Panc1 (cell line): ENCODE results near the gene HNF1A. TPM values are rescaled to one million over a fixed set of nuclear protein-coding genes. Genes with fewer than 3 reads are reported as not detected.

Source experiments
- ATAC-seq: fragments of 200-7000 bp; cut with Tn5 transposase; 2 replicates; pipeline ENCODE4 v1.9.1; 2020; ENCODE audit warnings: mild to moderate bottlenecking, moderate library complexity
- BruUV-seq: library from RNA; stranded (reverse); fragments of 400-500 nt; replicated peaks from 2 replicates; lab custom pipeline; 2021; lab: Mats Ljungman, UMichigan
- CTCF ChIA-PET: fragments of 300-600 bp; sonication (Branson Sonifier 250); formaldehyde crosslinking; loops from one replicate; lab custom pipeline; 2022; ENCODE audit warnings: antibody characterized with exemption; lab: Charles Lee
- POLR2A ChIA-PET: fragments of 300-600 bp; sonication (Branson Sonifier 250); formaldehyde crosslinking; loops from one replicate; lab custom pipeline; 2022; ENCODE audit warnings: antibody characterized with exemption; lab: Charles Lee
- DNase-seq: peaks from one replicate; pipeline ENCODE4 v3.0.0-alpha.2; 2010; ENCODE audit warnings: low read depth, low spot score
- H3K27ac ChIP-seq: 2 replicates; pipeline ENCODE4 v1.5.1; 2011; ENCODE audit warnings: mild to moderate bottlenecking, low read length, inconsistent platforms
- H3K27me3 ChIP-seq: fragments of 200-500 bp; sonication (Bioruptor generic); 2 replicates; pipeline ENCODE4 v1.6.0; 2014; ENCODE audit warnings: low read length, inconsistent platforms; ENCODE audit not compliant: control insufficient read depth, insufficient read depth
- H3K36me3 ChIP-seq: fragments of 200-500 bp; sonication (Bioruptor generic); 2 replicates; pipeline ENCODE4 v1.5.1; 2014; ENCODE audit warnings: inconsistent platforms, mild to moderate bottlenecking, low read length, moderate library complexity; ENCODE audit not compliant: control insufficient read depth, insufficient read depth
- H3K4me1 ChIP-seq: 2 replicates; pipeline ENCODE4 v1.5.1; 2011; ENCODE audit warnings: inconsistent platforms, mild to moderate bottlenecking, low read length, moderate library complexity; ENCODE audit not compliant: control insufficient read depth, insufficient read depth
- H3K4me3 ChIP-seq, 2 experiments: 2 replicates each; pipeline ENCODE4 v1.5.1; 2011 to 2012; ENCODE audit warnings: low read depth in 2 of 2, low read length in 2 of 2, mild to moderate bottlenecking in 2 of 2, inconsistent platforms in 1 of 2, moderate library complexity in 1 of 2
- H3K9me3 ChIP-seq: fragments of 200-500 bp; sonication (Bioruptor generic); 2 replicates; pipeline ENCODE4 v1.5.1; 2014; ENCODE audit warnings: low read depth, mild to moderate bottlenecking, inconsistent platforms, low read length, moderate library complexity; ENCODE audit not compliant: control insufficient read depth, insufficient read depth
- POLR2AphosphoS5 ChIP-seq: IDR thresholded peaks from 2 replicates; pipeline ENCODE4 v1.6.1; 2012; ENCODE audit warnings: mild to moderate bottlenecking, low read depth, low read length, moderate library complexity
- SIN3A ChIP-seq: IDR thresholded peaks from 2 replicates; pipeline ENCODE4 v1.6.1; 2012; ENCODE audit warnings: low read depth, mild to moderate bottlenecking, low read length, moderate library complexity, borderline replicate concordance; ENCODE audit not compliant: insufficient read depth
- TCF7L2 ChIP-seq: IDR thresholded peaks from 2 replicates; pipeline ENCODE4 v1.6.1; 2011; ENCODE audit warnings: mild to moderate bottlenecking, low read depth, low read length, inconsistent platforms
- in situ Hi-C: cut with HindIII; loops from 2 replicates; pipeline ENCODE4 v1.10.0; 2016; ENCODE audit warnings: low sequenced_read_pairs, low pct_unique_long_range_greater_than_20kb
- intact Hi-C: fragments of 100-400 bp; cut with micrococcal nuclease; formaldehyde crosslinking; loops from one replicate; pipeline ENCODE4 v1.10.0; 2022; ENCODE audit not compliant: unreplicated experiment
- total RNA-seq: library from RNA; stranded (reverse); gene quantifications from one replicate; pipeline ENCODE4 v1.2.1, GENCODE V29; 2021; ENCODE audit not compliant: unreplicated experiment
- TF ChIP-seq, protein P1 (sequence below): fragments of 450-650 bp; IDR thresholded peaks from 2 replicates; pipeline ENCODE4 v1.5.1; 2017; ENCODE audit warnings: mild to moderate bottlenecking
- TF ChIP-seq, protein P2 (sequence below), 2 experiments: IDR thresholded peaks; 2 replicates each; pipeline ENCODE4 v1.6.1; 2011 to 2012; ENCODE audit warnings: low read depth in 2 of 2, control low read depth in 1 of 2, low read length in 1 of 2, mild to moderate bottlenecking in 1 of 2, moderate library complexity in 1 of 2; ENCODE audit not compliant: insufficient read depth in 1 of 2

HNF1A gene
- total RNA-seq, 1 experiment from 2014 or later: 0.26 TPM

DNA sequence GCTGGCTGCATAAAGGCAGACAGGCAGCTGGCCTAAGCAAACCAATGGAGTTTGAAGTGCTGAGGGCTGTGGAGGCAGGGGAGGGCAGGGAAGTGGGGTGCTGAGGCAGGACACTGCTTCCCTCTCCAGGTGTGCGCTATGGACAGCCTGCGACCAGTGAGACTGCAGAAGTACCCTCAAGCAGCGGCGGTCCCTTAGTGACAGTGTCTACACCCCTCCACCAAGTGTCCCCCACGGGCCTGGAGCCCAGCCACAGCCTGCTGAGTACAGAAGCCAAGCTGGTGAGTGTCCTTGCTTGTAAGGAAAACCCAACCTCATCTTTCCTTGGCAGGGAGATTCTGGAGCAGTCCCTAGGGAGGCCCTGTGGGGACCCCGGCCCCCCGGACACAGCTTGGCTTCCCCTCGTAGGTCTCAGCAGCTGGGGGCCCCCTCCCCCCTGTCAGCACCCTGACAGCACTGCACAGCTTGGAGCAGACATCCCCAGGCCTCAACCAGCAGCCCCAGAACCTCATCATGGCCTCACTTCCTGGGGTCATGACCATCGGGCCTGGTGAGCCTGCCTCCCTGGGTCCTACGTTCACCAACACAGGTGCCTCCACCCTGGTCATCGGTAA is 17.9 kb downstream of the HNF1A start:
- intact Hi-C loops (no loop called here), in situ Hi-C loops (no loop called here)
- TF ChIP-seq TCF7L2 (no peak), SIN3A (no peak), POLR2AphosphoS5 (no peak)
- TF ChIP-seq, protein P1, sequence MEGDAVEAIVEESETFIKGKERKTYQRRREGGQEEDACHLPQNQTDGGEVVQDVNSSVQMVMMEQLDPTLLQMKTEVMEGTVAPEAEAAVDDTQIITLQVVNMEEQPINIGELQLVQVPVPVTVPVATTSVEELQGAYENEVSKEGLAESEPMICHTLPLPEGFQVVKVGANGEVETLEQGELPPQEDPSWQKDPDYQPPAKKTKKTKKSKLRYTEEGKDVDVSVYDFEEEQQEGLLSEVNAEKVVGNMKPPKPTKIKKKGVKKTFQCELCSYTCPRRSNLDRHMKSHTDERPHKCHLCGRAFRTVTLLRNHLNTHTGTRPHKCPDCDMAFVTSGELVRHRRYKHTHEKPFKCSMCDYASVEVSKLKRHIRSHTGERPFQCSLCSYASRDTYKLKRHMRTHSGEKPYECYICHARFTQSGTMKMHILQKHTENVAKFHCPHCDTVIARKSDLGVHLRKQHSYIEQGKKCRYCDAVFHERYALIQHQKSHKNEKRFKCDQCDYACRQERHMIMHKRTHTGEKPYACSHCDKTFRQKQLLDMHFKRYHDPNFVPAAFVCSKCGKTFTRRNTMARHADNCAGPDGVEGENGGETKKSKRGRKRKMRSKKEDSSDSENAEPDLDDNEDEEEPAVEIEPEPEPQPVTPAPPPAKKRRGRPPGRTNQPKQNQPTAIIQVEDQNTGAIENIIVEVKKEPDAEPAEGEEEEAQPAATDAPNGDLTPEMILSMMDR: no peak
- TF ChIP-seq, protein P2, sequence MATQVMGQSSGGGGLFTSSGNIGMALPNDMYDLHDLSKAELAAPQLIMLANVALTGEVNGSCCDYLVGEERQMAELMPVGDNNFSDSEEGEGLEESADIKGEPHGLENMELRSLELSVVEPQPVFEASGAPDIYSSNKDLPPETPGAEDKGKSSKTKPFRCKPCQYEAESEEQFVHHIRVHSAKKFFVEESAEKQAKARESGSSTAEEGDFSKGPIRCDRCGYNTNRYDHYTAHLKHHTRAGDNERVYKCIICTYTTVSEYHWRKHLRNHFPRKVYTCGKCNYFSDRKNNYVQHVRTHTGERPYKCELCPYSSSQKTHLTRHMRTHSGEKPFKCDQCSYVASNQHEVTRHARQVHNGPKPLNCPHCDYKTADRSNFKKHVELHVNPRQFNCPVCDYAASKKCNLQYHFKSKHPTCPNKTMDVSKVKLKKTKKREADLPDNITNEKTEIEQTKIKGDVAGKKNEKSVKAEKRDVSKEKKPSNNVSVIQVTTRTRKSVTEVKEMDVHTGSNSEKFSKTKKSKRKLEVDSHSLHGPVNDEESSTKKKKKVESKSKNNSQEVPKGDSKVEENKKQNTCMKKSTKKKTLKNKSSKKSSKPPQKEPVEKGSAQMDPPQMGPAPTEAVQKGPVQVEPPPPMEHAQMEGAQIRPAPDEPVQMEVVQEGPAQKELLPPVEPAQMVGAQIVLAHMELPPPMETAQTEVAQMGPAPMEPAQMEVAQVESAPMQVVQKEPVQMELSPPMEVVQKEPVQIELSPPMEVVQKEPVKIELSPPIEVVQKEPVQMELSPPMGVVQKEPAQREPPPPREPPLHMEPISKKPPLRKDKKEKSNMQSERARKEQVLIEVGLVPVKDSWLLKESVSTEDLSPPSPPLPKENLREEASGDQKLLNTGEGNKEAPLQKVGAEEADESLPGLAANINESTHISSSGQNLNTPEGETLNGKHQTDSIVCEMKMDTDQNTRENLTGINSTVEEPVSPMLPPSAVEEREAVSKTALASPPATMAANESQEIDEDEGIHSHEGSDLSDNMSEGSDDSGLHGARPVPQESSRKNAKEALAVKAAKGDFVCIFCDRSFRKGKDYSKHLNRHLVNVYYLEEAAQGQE (IDR thresholded peaks at IDR 0.05; ENCODE audit: insufficient read depth in 1 of 2, low read depth in 2 of 2, low read length in 1 of 2): no peak
- no TSS peak for BruUV-seq
- Histone ChIP-seq H3K36me3 (no peaks in the 10 kb centered on the region), H3K4me1 (no peaks in the 10 kb centered on the region), H3K27me3 (no peaks in the 10 kb centered on the region), H3K4me3 (no peak overlapping the region), H3K9me3 (no peaks in the 10 kb centered on the region), H3K27ac (no peak overlapping the region)
- POLR2A ChIA-PET: no interaction called here
- CTCF ChIA-PET: interaction anchor here (0.6 kb wide), 2 partner anchors 10 to 125 kb away, joined by 4 to 5 read pairs; no protein-coding TSS in a partner anchor
- no peak for ATAC-seq
- DNase-seq: no peak

DNA sequence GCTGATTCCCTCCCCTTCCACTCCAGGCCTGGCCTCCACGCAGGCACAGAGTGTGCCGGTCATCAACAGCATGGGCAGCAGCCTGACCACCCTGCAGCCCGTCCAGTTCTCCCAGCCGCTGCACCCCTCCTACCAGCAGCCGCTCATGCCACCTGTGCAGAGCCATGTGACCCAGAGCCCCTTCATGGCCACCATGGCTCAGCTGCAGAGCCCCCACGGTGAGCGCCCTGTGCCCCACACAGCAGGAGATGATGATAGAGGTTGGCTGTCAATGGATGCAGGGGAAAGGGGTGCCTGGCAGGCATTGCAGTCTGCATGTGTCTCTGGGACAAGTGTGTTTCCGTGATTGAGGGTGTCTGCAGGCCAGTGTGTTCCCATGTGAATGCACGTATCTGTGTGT is 19.1 kb downstream of the HNF1A start:
- ChIA-PET POLR2A (interaction anchor here (0.5 kb wide), 1 partner anchor 361 kb away, joined by 4 read pairs; no protein-coding TSS in a partner anchor), CTCF (interaction anchor here (0.8 kb wide), 1 partner anchor 11 kb away, joined by 3 read pairs; no protein-coding TSS in a partner anchor)
- no peak overlapping the region for H3K27ac ChIP-seq
- H3K36me3 ChIP-seq: no peaks in the 10 kb centered on the region
- in situ Hi-C loops: no loop called here
- H3K27me3 ChIP-seq: no peaks in the 10 kb centered on the region
- H3K4me1 ChIP-seq: no peaks in the 10 kb centered on the region
- intact Hi-C loops: no loop called here
- no peak overlapping the region for H3K4me3 ChIP-seq
- no peak for ATAC-seq
- TF ChIP-seq POLR2AphosphoS5 (no peak), TCF7L2 (no peak), SIN3A (no peak)
- no peak for DNase-seq
- no peaks in the 10 kb centered on the region for H3K9me3 ChIP-seq
- no TSS peak for BruUV-seq

DNA sequence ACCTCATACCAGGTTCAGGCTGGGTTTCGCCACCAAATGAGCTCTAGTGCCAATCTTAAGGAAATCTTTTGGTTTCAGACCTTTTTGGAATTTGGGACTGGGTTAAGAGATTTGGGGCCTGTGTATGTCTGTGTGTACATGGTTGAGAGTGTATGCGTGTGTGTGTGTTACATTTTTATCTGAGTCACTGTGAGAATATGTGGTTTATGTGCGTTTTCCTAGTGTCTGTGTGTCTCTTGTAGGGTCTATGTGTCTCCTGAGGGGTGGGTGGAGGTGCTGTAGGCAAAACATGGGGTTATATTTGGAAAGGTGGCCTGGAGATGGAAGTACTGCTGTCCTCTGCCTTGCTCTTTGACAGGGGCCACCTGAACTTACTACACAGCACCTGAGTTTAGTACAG is 20.1 kb downstream of the HNF1A start:
- no peak overlapping the region for H3K4me3 ChIP-seq
- TF ChIP-seq SIN3A (no peak), TCF7L2 (no peak), POLR2AphosphoS5 (no peak)
- TF ChIP-seq, protein P1: no peak
- TF ChIP-seq, protein P2 (IDR thresholded peaks at IDR 0.05; ENCODE audit: insufficient read depth in 1 of 2, low read depth in 2 of 2, low read length in 1 of 2): no peak
- H3K36me3 ChIP-seq: no peaks in the 10 kb centered on the region
- ChIA-PET CTCF (no interaction called here), POLR2A (interaction anchor here (0.7 kb wide), 1 partner anchor 199 kb away, joined by 5 read pairs; no protein-coding TSS in a partner anchor)
- intact Hi-C loops: no loop called here
- no peak overlapping the region for H3K27ac ChIP-seq
- in situ Hi-C loops: no loop called here
- no TSS peak for BruUV-seq
- no peaks in the 10 kb centered on the region for H3K9me3 ChIP-seq
- H3K4me1 ChIP-seq: no peaks in the 10 kb centered on the region
- DNase-seq (no peak), ATAC-seq (no peak)
- H3K27me3 ChIP-seq: no peaks in the 10 kb centered on the region
